ENCODE measurements around the gene SORCS3. TPM values are rescaled to one million over a fixed set of nuclear protein-coding genes. Genes with fewer than 3 reads are reported as not detected.

The SORCS3 gene
- polyA plus RNA-seq, 4 donors, result 0.07 to 0.31 TPM; not detected in 2

DNA sequence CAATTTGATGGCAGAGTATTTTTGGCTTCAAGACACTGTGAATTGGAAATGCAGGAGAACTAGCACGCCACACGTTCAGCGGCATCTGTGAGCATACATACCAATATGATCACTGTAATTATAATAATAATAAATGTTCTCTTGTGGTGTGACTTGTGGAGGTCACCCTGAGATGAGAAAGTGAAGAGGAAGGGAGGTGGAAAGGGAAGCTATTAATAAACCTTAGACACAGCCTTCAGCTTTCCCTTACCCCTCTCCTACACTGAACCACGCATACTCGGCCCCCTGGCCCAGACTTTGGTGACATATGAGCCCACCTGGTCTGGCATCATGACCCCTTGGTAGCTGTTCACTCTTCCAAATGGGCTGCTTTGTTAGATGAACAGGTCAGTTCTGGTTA lies 139.1 kb downstream of the SORCS3 start:
- FAIRE-seq (no peak), DNase-seq (no peak)
- 65 to 82% (median 80%) methylated on average over 5 of the region's 5 CpGs for WGBS, 3 donors
- Histone ChIP-seq H3K27me3 (ENCODE audit: control insufficient read depth in 3 of 3, insufficient read depth in 3 of 3, low read length in 3 of 3) (peaks cover 0 to 4% (median 2%) of the 10 kb centered on the region in 3 donors), H3K36me3 (ENCODE audit: control insufficient read depth in 3 of 3, insufficient read depth in 2 of 3, low read depth in 1 of 3, low read length in 3 of 3) (no peaks in the 10 kb centered on the region), H3K9me3 (ENCODE audit: control insufficient read depth in 2 of 2, insufficient read depth in 1 of 2, low read depth in 1 of 2, low read length in 1 of 2) (no peaks in the 10 kb centered on the region), H3K4me3 (ENCODE audit: low read depth in 1 of 3, low read length in 3 of 3) (no peak overlapping the region), H3K4me1 (ENCODE audit: control insufficient read depth in 3 of 3, insufficient read depth in 2 of 3, low read depth in 1 of 3, low read length in 2 of 3) (no peaks in the 10 kb centered on the region), H3K27ac (ENCODE audit: low read depth in 1 of 3, low read length in 2 of 3) (no peak overlapping the region)

DNA sequence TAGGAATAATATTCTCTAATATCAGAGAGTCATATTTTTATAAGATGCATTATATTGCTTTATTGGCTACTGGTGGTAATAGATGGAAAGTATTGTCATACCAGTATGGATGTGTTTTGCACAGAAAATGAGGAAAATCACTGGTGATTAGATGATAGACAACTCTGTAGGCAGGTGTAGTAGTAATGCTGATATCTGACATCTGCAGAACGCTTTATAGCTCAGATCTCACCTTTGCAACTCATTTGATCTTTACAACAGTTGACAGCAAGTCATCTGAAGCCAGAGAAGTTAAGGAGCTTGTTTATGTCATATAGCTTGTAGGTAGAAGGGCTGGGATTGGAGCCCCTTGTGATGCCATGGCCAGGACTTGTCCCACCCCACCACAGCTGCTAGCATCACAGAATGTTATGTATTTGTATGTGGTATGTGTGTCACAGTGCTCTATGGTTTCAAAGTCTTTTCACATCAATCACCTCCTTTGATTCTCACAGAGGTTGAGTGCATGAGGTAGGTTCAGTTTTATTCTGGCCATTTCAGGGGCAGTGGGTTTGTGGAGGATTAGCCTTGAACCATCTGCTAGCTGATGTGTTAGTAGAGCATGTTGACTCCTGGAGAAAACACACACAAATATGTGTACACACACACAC lies 140.0 kb downstream of the SORCS3 start:
- Histone ChIP-seq H3K36me3 (ENCODE audit: control insufficient read depth in 3 of 3, insufficient read depth in 2 of 3, low read depth in 1 of 3, low read length in 3 of 3) (no peaks in the 10 kb centered on the region), H3K27me3 (ENCODE audit: control insufficient read depth in 3 of 3, insufficient read depth in 3 of 3, low read length in 3 of 3) (peaks cover 0 to 4% (median 2%) of the 10 kb centered on the region in 3 donors), H3K9me3 (ENCODE audit: control insufficient read depth in 2 of 2, insufficient read depth in 1 of 2, low read depth in 1 of 2, low read length in 1 of 2) (no peaks in the 10 kb centered on the region), H3K4me3 (ENCODE audit: low read depth in 1 of 3, low read length in 3 of 3) (no peak overlapping the region), H3K4me1 (ENCODE audit: control insufficient read depth in 3 of 3, insufficient read depth in 2 of 3, low read depth in 1 of 3, low read length in 2 of 3) (no peaks in the 10 kb centered on the region), H3K27ac (ENCODE audit: low read depth in 1 of 3, low read length in 2 of 3) (no peak overlapping the region)
- DNase-seq (no peak), FAIRE-seq (no peak)
- WGBS, 3 donors, result 20 to 48% (median 26%) methylated on average over 1 of the region's 1 CpG

DNA sequence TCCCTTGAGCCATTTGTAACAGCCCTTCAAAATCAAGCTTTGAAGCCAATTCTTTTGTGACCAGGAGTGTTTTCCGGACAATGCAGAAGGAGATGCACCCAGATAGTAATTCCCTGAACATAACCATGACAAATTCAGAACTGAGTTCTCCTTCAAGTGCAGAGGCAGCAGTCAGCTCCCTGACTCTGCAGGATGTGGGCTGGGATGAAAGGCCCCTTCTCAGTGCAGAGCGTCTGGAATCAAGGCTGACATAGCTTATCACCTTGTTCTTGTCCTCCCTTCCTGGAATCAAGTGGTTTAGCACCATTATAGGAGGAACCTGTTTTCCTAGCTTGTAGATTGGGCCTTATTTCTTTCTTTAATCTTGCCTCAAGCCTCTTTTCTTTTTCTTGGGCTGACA lies 143.4 kb downstream of the SORCS3 start:
- H3K27ac ChIP-seq (ENCODE audit: low read depth in 1 of 3, low read length in 2 of 3), result no peak overlapping the region
- no peaks in the 10 kb centered on the region for H3K36me3 ChIP-seq (ENCODE audit: control insufficient read depth in 3 of 3, insufficient read depth in 2 of 3, low read depth in 1 of 3, low read length in 3 of 3)
- H3K4me3 ChIP-seq (ENCODE audit: low read depth in 1 of 3, low read length in 3 of 3), result no peak overlapping the region
- no peak for FAIRE-seq
- no peaks in the 10 kb centered on the region for H3K27me3 ChIP-seq (ENCODE audit: control insufficient read depth in 3 of 3, insufficient read depth in 3 of 3, low read length in 3 of 3)
- 77 to 93% (median 80%) methylated on average over 2 of the region's 2 CpGs for WGBS, 3 donors
- no peak for DNase-seq
- no peaks in the 10 kb centered on the region for H3K4me1 ChIP-seq (ENCODE audit: control insufficient read depth in 3 of 3, insufficient read depth in 2 of 3, low read depth in 1 of 3, low read length in 2 of 3)
- no peaks in the 10 kb centered on the region for H3K9me3 ChIP-seq (ENCODE audit: control insufficient read depth in 2 of 2, insufficient read depth in 1 of 2, low read depth in 1 of 2, low read length in 1 of 2)

DNA sequence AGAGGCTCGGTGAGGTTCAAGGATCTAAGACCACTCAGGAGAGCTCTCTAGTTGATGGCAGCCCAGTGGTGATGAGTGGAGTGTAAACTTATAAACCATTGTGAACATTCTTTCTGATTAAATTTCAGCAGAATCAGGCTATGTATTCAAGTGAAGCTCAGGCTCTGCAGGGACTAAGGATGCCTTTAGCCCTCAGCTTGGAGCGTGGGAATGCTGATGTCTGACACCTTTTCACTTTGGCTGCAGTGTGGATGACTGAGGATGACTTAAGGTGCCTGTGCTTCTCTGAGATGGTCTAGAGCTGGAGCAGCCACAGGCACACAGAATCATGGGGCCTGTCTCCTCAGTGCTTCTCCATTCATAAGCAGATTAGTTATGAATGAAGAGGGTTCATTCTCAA lies 150.4 kb downstream of the SORCS3 start:
- FAIRE-seq, result no peak
- 42 to 66% (median 46%) methylated on average over 2 of the region's 2 CpGs for WGBS, 3 donors
- H3K36me3 ChIP-seq (ENCODE audit: control insufficient read depth in 3 of 3, insufficient read depth in 2 of 3, low read depth in 1 of 3, low read length in 3 of 3), result no peaks in the 10 kb centered on the region
- no peak overlapping the region for H3K27ac ChIP-seq (ENCODE audit: low read depth in 1 of 3, low read length in 2 of 3)
- DNase-seq, result no peak
- H3K9me3 ChIP-seq (ENCODE audit: control insufficient read depth in 2 of 2, insufficient read depth in 1 of 2, low read depth in 1 of 2, low read length in 1 of 2), result no peaks in the 10 kb centered on the region
- H3K27me3 ChIP-seq (ENCODE audit: control insufficient read depth in 3 of 3, insufficient read depth in 3 of 3, low read length in 3 of 3), result no peaks in the 10 kb centered on the region
- no peaks in the 10 kb centered on the region for H3K4me1 ChIP-seq (ENCODE audit: control insufficient read depth in 3 of 3, insufficient read depth in 2 of 3, low read depth in 1 of 3, low read length in 2 of 3)
- H3K4me3 ChIP-seq (ENCODE audit: low read depth in 1 of 3, low read length in 3 of 3), result no peak overlapping the region

DNA sequence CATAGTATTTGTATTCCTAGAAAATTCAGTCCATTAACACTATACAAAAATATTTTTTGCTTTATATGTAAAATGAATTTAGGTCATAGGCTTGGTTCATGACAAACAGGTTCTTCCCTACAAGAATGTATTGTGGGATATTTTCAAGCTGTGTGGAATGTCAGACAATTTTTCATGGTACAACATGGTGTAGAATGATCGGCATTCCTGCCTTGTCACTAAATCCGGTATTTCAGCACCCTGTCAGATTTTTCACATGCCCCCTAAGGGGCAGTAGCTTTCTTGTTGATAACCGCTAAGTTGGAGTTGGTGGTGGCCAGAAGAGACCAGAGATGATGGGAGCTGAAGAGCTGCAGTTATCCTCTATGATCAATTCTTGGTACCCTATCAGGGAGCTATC lies 154.3 kb downstream of the SORCS3 start:
- FAIRE-seq, result no peak
- no peaks in the 10 kb centered on the region for H3K36me3 ChIP-seq (ENCODE audit: control insufficient read depth in 3 of 3, insufficient read depth in 2 of 3, low read depth in 1 of 3, low read length in 3 of 3)
- H3K4me3 ChIP-seq (ENCODE audit: low read depth in 1 of 3, low read length in 3 of 3), result no peak overlapping the region
- H3K9me3 ChIP-seq (ENCODE audit: control insufficient read depth in 2 of 2, insufficient read depth in 1 of 2, low read depth in 1 of 2, low read length in 1 of 2), result no peaks in the 10 kb centered on the region
- no peak overlapping the region for H3K27ac ChIP-seq (ENCODE audit: low read depth in 1 of 3, low read length in 2 of 3)
- no peaks in the 10 kb centered on the region for H3K27me3 ChIP-seq (ENCODE audit: control insufficient read depth in 3 of 3, insufficient read depth in 3 of 3, low read length in 3 of 3)
- DNase-seq, result no peak
- no peaks in the 10 kb centered on the region for H3K4me1 ChIP-seq (ENCODE audit: control insufficient read depth in 3 of 3, insufficient read depth in 2 of 3, low read depth in 1 of 3, low read length in 2 of 3)
- WGBS, 3 donors, result 86 to 92% (median 87%) methylated on average over 3 of the region's 3 CpGs

DNA sequence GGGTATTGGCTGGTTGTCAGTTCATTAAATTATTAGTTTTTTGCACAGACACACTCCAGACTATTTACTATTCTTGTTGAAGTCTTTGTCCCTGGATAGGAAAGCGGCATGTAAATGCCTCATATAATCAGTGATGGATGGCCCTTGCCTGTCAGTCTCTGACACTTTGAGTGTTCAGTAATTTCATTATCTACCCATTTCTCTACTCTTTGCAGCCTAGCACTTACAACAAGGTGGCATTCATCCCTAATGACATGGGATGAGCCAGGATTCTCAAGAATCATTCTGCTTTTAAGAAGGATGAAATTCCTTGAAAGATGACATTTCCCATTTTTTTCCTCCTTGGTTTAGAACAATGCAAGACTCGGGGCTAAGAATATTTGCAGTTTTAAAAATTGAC lies 155.7 kb downstream of the SORCS3 start:
- WGBS, 3 donors, result 48 to 56% (median 54%) methylated on average over 2 of the region's 2 CpGs
- FAIRE-seq, result no peak
- no peak overlapping the region for H3K27ac ChIP-seq (ENCODE audit: low read depth in 1 of 3, low read length in 2 of 3)

DNA sequence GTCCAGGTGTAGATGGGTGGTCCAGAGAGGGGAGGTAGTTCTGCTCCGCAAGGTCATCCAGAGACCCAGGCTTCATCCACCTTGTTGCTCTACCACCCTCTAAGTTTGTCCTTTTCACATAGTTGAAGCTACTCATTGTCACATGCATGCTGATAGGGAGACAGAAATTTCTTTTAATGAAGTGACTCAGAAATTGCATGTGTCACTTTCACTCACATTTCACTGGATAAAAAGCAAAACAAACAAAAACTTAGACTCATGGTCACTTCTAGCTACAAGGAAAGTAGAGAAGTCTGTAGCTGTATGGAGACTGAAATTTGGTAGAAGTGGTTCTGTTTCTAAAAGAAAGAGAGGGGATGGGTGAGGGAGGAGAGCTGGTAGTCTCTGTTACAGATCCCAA lies 161.9 kb downstream of the SORCS3 start:
- Histone ChIP-seq H3K27me3 (ENCODE audit: control insufficient read depth in 3 of 3, insufficient read depth in 3 of 3, low read length in 3 of 3) (no peaks in the 10 kb centered on the region), H3K27ac (ENCODE audit: low read depth in 1 of 3, low read length in 2 of 3) (no peak overlapping the region), H3K36me3 (ENCODE audit: control insufficient read depth in 3 of 3, insufficient read depth in 2 of 3, low read depth in 1 of 3, low read length in 3 of 3) (no peaks in the 10 kb centered on the region), H3K4me3 (ENCODE audit: low read depth in 1 of 3, low read length in 3 of 3) (no peak overlapping the region), H3K4me1 (ENCODE audit: control insufficient read depth in 3 of 3, insufficient read depth in 2 of 3, low read depth in 1 of 3, low read length in 2 of 3) (no peaks in the 10 kb centered on the region), H3K9me3 (ENCODE audit: control insufficient read depth in 2 of 2, insufficient read depth in 1 of 2, low read depth in 1 of 2, low read length in 1 of 2) (no peaks in the 10 kb centered on the region)
- DNase-seq (no peak), FAIRE-seq (no peak)
- 95 to 97% (median 97%) methylated on average over 1 of the region's 1 CpG for WGBS, 3 donors

More for the DNA sequence above, 155.7 kb downstream of the SORCS3 start:
- Histone ChIP-seq H3K4me1 (ENCODE audit: control insufficient read depth in 3 of 3, insufficient read depth in 2 of 3, low read depth in 1 of 3, low read length in 2 of 3) (no peaks in the 10 kb centered on the region), H3K9me3 (ENCODE audit: control insufficient read depth in 2 of 2, insufficient read depth in 1 of 2, low read depth in 1 of 2, low read length in 1 of 2) (no peaks in the 10 kb centered on the region), H3K27me3 (ENCODE audit: control insufficient read depth in 3 of 3, insufficient read depth in 3 of 3, low read length in 3 of 3) (no peaks in the 10 kb centered on the region), H3K36me3 (ENCODE audit: control insufficient read depth in 3 of 3, insufficient read depth in 2 of 3, low read depth in 1 of 3, low read length in 3 of 3) (no peaks in the 10 kb centered on the region), H3K4me3 (ENCODE audit: low read depth in 1 of 3, low read length in 3 of 3) (no peak overlapping the region)
- no peak for DNase-seq

DNA sequence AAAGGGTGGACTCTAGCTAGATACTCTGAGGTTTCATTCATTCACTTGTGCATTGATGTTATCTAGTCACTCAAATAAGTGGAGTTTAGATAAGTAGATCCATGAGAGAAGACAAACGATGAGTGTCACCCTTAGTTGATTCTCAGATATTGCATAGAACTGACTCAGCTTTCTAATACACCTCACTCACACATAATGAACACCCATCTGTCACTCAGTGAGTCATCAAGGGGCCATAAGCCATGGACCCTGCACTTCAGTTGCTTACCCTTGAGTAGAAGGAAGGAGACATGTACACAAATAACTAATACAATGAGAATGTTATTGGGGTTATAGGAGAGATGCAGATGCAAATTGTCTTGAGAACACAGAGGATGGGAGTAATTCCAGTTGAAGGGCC lies 163.8 kb downstream of the SORCS3 start:
- H3K27me3 ChIP-seq (ENCODE audit: control insufficient read depth in 3 of 3, insufficient read depth in 3 of 3, low read length in 3 of 3), result no peaks in the 10 kb centered on the region
- H3K4me1 ChIP-seq (ENCODE audit: control insufficient read depth in 3 of 3, insufficient read depth in 2 of 3, low read depth in 1 of 3, low read length in 2 of 3), result no peaks in the 10 kb centered on the region
- no peaks in the 10 kb centered on the region for H3K9me3 ChIP-seq (ENCODE audit: control insufficient read depth in 2 of 2, insufficient read depth in 1 of 2, low read depth in 1 of 2, low read length in 1 of 2)
- no peak overlapping the region for H3K27ac ChIP-seq (ENCODE audit: low read depth in 1 of 3, low read length in 2 of 3)
- no peak for DNase-seq
- H3K4me3 ChIP-seq (ENCODE audit: low read depth in 1 of 3, low read length in 3 of 3), result no peak overlapping the region
- no peak for FAIRE-seq
- H3K36me3 ChIP-seq (ENCODE audit: control insufficient read depth in 3 of 3, insufficient read depth in 2 of 3, low read depth in 1 of 3, low read length in 3 of 3), result no peaks in the 10 kb centered on the region
- 47 to 80% (median 65%) methylated on average over 1 of the region's 1 CpG for WGBS, 3 donors

DNA sequence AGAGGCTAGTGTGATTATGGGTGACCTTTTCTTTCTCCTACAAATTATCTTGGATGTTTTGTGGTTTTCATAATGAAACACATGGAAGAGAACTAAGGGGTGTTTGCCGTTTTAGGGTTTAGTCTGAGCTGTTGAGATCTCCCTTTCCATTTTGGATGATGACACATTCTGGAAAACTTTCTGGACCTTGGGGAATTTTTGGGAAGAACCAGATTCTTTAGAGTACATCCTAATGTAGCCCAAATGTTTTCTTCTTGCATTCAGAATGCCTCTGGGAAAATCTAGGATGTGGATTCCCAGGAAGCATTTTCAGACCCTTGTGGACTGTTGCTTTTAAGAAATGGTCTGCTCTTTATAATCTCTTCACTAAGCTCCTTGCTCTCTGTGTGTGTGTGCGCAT lies 165.7 kb downstream of the SORCS3 start:
- no peaks in the 10 kb centered on the region for H3K27me3 ChIP-seq (ENCODE audit: control insufficient read depth in 3 of 3, insufficient read depth in 3 of 3, low read length in 3 of 3)
- no peak overlapping the region for H3K27ac ChIP-seq (ENCODE audit: low read depth in 1 of 3, low read length in 2 of 3)
- WGBS, 3 donors, result 84 to 86% (median 85%) methylated on average over 2 of the region's 2 CpGs
- H3K36me3 ChIP-seq (ENCODE audit: control insufficient read depth in 3 of 3, insufficient read depth in 2 of 3, low read depth in 1 of 3, low read length in 3 of 3), result no peaks in the 10 kb centered on the region
- FAIRE-seq (no peak), DNase-seq (no peak)
- H3K4me3 ChIP-seq (ENCODE audit: low read depth in 1 of 3, low read length in 3 of 3), result no peak overlapping the region
- H3K4me1 ChIP-seq (ENCODE audit: control insufficient read depth in 3 of 3, insufficient read depth in 2 of 3, low read depth in 1 of 3, low read length in 2 of 3), result no peaks in the 10 kb centered on the region
- no peaks in the 10 kb centered on the region for H3K9me3 ChIP-seq (ENCODE audit: control insufficient read depth in 2 of 2, insufficient read depth in 1 of 2, low read depth in 1 of 2, low read length in 1 of 2)

Measured in small intestine (tissue), 7 donors.